Globus pallidus (tissue), 1 donor: Measurements from ENCODE around the gene PARD3B.

Experiments
- DNase-seq: peaks from one replicate; pipeline ENCODE4 v3.0.0-alpha.2; 2015; ENCODE audit warnings: low spot score

PARD3B gene

GRCh38 chr2:205141381-205141780 is 596.1 kb downstream of the PARD3B start:
- DNase-seq, result no peak

- no peak for DNase-seq
These were observed 600.6 kb downstream of the PARD3B start for GRCh38 chr2:205145888-205146287.

- DNase-seq, result no peak
These were observed 603.5 kb downstream of the PARD3B start for GRCh38 chr2:205148755-205149154.

- no peak for DNase-seq
These were observed 611.2 kb downstream of the PARD3B start for GRCh38 chr2:205156457-205156856.

- DNase-seq, result no peak
These were observed 613.1 kb downstream of the PARD3B start for GRCh38 chr2:205158404-205158803.

GRCh38 chr2:205161156-205161839 is 616.0 kb downstream of the PARD3B start:
- DNase-seq, result no peak

- no peak for DNase-seq
These were observed 621.5 kb downstream of the PARD3B start for GRCh38 chr2:205166745-205167144.

GRCh38 chr2:205169012-205169411 is 623.7 kb downstream of the PARD3B start:
- DNase-seq, result no peak

- no peak for DNase-seq
These were observed 624.2 kb downstream of the PARD3B start for GRCh38 chr2:205169464-205169863.

- DNase-seq, result no peak
These were observed 625.1 kb downstream of the PARD3B start for GRCh38 chr2:205170399-205170798.

GRCh38 chr2:205171261-205171940 is 626.1 kb downstream of the PARD3B start:
- DNase-seq, result no peak

- DNase-seq, result no peak
These were observed 630.6 kb downstream of the PARD3B start for GRCh38 chr2:205175831-205176230.

GRCh38 chr2:205176546-205176945 is 631.3 kb downstream of the PARD3B start:
- no peak for DNase-seq

GRCh38 chr2:205177546-205177945 is 632.3 kb downstream of the PARD3B start:
- no peak for DNase-seq

- no peak for DNase-seq
These were observed 635.5 kb downstream of the PARD3B start for GRCh38 chr2:205180730-205181129.

GRCh38 chr2:205187731-205188130 is 642.5 kb downstream of the PARD3B start:
- no peak for DNase-seq

GRCh38 chr2:205188239-205189138 is 643.2 kb downstream of the PARD3B start:
- peak; percentile 44 for DNase-seq

- no peak for DNase-seq
These were observed 644.0 kb downstream of the PARD3B start for GRCh38 chr2:205189301-205189700.

- no peak for DNase-seq
These were observed 645.3 kb downstream of the PARD3B start for GRCh38 chr2:205190528-205190927.

GRCh38 chr2:205193125-205193835 is 648.0 kb downstream of the PARD3B start:
- DNase-seq, result no peak

GRCh38 chr2:205193836-205194228 is 648.6 kb downstream of the PARD3B start:
- DNase-seq, result no peak
